ENCODE measurements around the gene ASB7.

- TF ChIP-seq, protein P1, sequence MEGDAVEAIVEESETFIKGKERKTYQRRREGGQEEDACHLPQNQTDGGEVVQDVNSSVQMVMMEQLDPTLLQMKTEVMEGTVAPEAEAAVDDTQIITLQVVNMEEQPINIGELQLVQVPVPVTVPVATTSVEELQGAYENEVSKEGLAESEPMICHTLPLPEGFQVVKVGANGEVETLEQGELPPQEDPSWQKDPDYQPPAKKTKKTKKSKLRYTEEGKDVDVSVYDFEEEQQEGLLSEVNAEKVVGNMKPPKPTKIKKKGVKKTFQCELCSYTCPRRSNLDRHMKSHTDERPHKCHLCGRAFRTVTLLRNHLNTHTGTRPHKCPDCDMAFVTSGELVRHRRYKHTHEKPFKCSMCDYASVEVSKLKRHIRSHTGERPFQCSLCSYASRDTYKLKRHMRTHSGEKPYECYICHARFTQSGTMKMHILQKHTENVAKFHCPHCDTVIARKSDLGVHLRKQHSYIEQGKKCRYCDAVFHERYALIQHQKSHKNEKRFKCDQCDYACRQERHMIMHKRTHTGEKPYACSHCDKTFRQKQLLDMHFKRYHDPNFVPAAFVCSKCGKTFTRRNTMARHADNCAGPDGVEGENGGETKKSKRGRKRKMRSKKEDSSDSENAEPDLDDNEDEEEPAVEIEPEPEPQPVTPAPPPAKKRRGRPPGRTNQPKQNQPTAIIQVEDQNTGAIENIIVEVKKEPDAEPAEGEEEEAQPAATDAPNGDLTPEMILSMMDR (IDR thresholded peaks at IDR 0.05) = peak; percentile 34 to 63 (median 46)
- no peak for TF ChIP-seq POLR2A (IDR thresholded peaks at IDR 0.05)
These were observed 69.6 kb downstream of the ASB7 start for GRCh38 chr15:100671858-100672543.
